ENCODE results near the gene IPO5.

- TF ChIP-seq CTCF (IDR thresholded peaks at IDR 0.05) (no peak), POLR2A (IDR thresholded peaks at IDR 0.05) (no peak)
These were observed 17.4 kb upstream of the IPO5 start for GRCh38 chr13:97936036-97936435.
